ENCODE data around the gene ACBD3. TPM values are rescaled to one million over a fixed set of nuclear protein-coding genes. Genes with fewer than 3 reads are reported as not detected.
A peak's percentile ranks its signal among the peaks of the same experiment; 100 is the strongest.

The ACBD3 gene
- total RNA-seq, 4 donors from 2014 or later: 33.5 to 95.8 (median 46.8) TPM

DNA sequence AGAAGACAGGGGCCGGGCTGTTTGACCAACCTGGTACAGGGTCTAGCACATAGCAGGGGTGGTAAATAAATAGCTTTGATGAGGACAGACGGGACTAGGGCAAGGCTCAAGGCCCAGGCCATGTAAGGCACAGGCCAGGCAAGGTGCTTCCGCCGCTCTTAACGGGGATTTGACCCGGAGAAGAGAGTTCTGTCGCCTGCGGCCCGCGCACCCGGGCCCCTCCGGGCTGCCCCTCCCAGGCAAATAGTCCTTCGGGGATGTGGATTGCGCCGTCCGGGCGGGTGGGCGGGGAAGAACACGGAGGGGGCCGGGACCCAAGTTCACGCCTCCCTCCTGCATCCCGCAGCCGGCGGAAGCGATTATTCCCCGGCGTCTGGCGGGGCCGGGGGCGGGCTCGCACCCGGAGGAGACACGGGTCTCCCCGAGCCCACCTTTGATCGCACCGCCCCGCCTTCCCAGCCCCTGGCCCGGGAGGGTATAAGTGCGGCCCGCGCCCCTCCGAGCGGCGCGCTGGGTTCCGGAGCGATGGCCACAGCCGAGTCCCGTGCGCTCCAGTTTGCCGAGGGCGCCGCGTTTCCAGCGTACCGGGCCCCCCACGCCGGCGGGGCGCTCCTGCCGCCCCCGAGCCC is 36.7 kb upstream of the ACBD3 start, which contains the start of gene MIXL1:
MIXL1 (plus strand) TSS at position 508 of the 629 bp plus-strand sequence; CDS start at position 526, 18 bp downstream.
- H3K27me3 ChIP-seq: peaks cover 0 to 4% of the 10 kb centered on the region in 2 donors
- TF ChIP-seq CTCF (IDR thresholded peaks at IDR 0.05) (no peak), POLR2A (IDR thresholded peaks at IDR 0.05) (no peak)
- H3K4me3 ChIP-seq: peak within 1 kb of the TSS in 1 of 2 donors; percentile 36
- no peaks in the 10 kb centered on the region for H3K4me1 ChIP-seq
- H3K36me3 ChIP-seq: no peaks in the 10 kb centered on the region
- intact Hi-C loops (cut with DNase I; ENCODE audit: low total_unique reads): no loop called here
- no peaks in the 10 kb centered on the region for H3K9me3 ChIP-seq
- H3K27ac ChIP-seq: no peak within 1 kb of the TSS
- DNase-seq: no peak

DNA sequence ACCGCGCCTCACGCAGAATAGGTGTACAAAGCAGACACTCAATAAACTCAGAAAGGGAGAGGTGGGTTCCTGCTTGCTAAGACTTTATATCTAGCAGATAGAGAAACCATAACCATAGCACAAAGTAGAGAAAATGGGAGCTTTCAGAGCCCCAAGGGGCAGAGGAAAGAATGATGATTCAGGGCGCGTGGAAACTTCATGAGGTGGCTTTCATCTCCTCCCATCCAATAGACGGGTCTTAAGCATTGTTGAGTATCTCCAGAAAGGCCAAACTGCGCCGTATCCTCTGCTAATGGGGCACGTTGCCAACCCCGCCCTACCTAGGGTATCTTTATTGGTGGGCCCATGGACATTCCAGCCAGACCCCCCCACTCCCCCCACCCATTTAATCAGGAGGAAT is 36.1 kb upstream of the ACBD3 start:
- intact Hi-C loops (cut with DNase I; ENCODE audit: low total_unique reads): no loop called here
- TF ChIP-seq CTCF (IDR thresholded peaks at IDR 0.05) (no peak), POLR2A (IDR thresholded peaks at IDR 0.05) (no peak)

GRCh38 chr1:226220473-226221189 is 34.1 kb upstream of the ACBD3 start:
- peaks cover 0 to 4% of the 10 kb centered on the region in 2 donors for H3K27me3 ChIP-seq
- intact Hi-C loops (cut with DNase I; ENCODE audit: low total_unique reads): no loop called here
- no peaks in the 10 kb centered on the region for H3K36me3 ChIP-seq
- DNase-seq: no peak
- H3K4me1 ChIP-seq: no peaks in the 10 kb centered on the region
- no peak for TF ChIP-seq CTCF (IDR thresholded peaks at IDR 0.05)
- no peak for TF ChIP-seq POLR2A (IDR thresholded peaks at IDR 0.05)
- H3K9me3 ChIP-seq: no peaks in the 10 kb centered on the region
- H3K4me3 ChIP-seq: no peak overlapping the region
- H3K27ac ChIP-seq: no peak overlapping the region

More for the DNA sequence above, 36.1 kb upstream of the ACBD3 start:
- no peak overlapping the region for H3K4me3 ChIP-seq
- H3K9me3 ChIP-seq: no peaks in the 10 kb centered on the region
- H3K4me1 ChIP-seq: no peaks in the 10 kb centered on the region
- DNase-seq: no peak
- no peaks in the 10 kb centered on the region for H3K36me3 ChIP-seq
- H3K27ac ChIP-seq: no peak overlapping the region
- H3K27me3 ChIP-seq: peaks cover 0 to 4% of the 10 kb centered on the region in 2 donors

- Histone ChIP-seq H3K9me3 (no peaks in the 10 kb centered on the region), H3K4me1 (no peaks in the 10 kb centered on the region), H3K27me3 (no peaks in the 10 kb centered on the region), H3K4me3 (no peak overlapping the region), H3K36me3 (no peaks in the 10 kb centered on the region), H3K27ac (no peak overlapping the region)
- TF ChIP-seq CTCF (IDR thresholded peaks at IDR 0.05) (no peak), POLR2A (IDR thresholded peaks at IDR 0.05) (no peak)
- intact Hi-C loops (cut with DNase I; ENCODE audit: low total_unique reads): no loop called here
- DNase-seq: no peak
These were observed 30.7 kb upstream of the ACBD3 start for GRCh38 chr1:226217273-226217672.

- TF ChIP-seq CTCF (IDR thresholded peaks at IDR 0.05): no peak
- no peak for TF ChIP-seq POLR2A (IDR thresholded peaks at IDR 0.05)
- no peaks in the 10 kb centered on the region for H3K36me3 ChIP-seq
- H3K9me3 ChIP-seq: no peaks in the 10 kb centered on the region
- no peak overlapping the region for H3K4me3 ChIP-seq
- H3K27me3 ChIP-seq: no peaks in the 10 kb centered on the region
- intact Hi-C loops (cut with DNase I; ENCODE audit: low total_unique reads): no loop called here
- no peak for DNase-seq
- no peaks in the 10 kb centered on the region for H3K4me1 ChIP-seq
- no peak overlapping the region for H3K27ac ChIP-seq
These were observed 29.5 kb upstream of the ACBD3 start for GRCh38 chr1:226216056-226216455.

Data from uterus (tissue), 4 donors.